Naive B cell (primary cell): ENCODE results near the gene EFNA2. TPM values are rescaled to one million over a fixed set of nuclear protein-coding genes. Genes with fewer than 3 reads are reported as not detected.
"Not testable (repeated sequence)": the region's sequence is repeated elsewhere in the genome, so short reads cannot be mapped to it uniquely, and the experiment has no call there.

ENCODE experiments used
- ATAC-seq, 2 donors: fragments of 150-1000 bp; cut with Tn5 transposase; 2 replicates each; pipeline ENCODE4 v1.10.0; 2021; ENCODE audit warnings: low read depth in 2 of 2, mild to moderate bottlenecking in 2 of 2, moderate library complexity in 2 of 2
- DNase-seq: peaks from one replicate; pipeline ENCODE4 v3.0.0; 2022
- H3K27ac Mint-ChIP-seq, 6 donors: one replicate each; pipeline ENCODE4 v1.8.0; 2020 to 2022; ENCODE audit warnings: mild to moderate bottlenecking in 6 of 6, mixed read lengths in 6 of 6, moderate library complexity in 5 of 6, inconsistent platforms in 2 of 6
- H3K27me3 Mint-ChIP-seq, 3 donors: one replicate each; pipeline ENCODE4 v1.8.0; 2021 to 2022; ENCODE audit warnings: mixed read lengths in 3 of 3, mild to moderate bottlenecking in 1 of 3
- H3K36me3 Mint-ChIP-seq, 2 donors: one replicate each; pipeline ENCODE4 v1.8.0; 2020 to 2022; ENCODE audit warnings: mixed read lengths in 2 of 2, inconsistent platforms in 1 of 2, mild to moderate bottlenecking in 1 of 2
- H3K4me1 Mint-ChIP-seq, 3 donors: one replicate each; pipeline ENCODE4 v1.8.0; 2020 to 2022; ENCODE audit warnings: mixed read lengths in 3 of 3, inconsistent platforms in 1 of 3, mild to moderate bottlenecking in 1 of 3, moderate library complexity in 1 of 3
- H3K4me3 Mint-ChIP-seq, 8 donors: one replicate each; pipeline ENCODE4 v1.8.0; 2020 to 2022; ENCODE audit warnings: mild to moderate bottlenecking in 8 of 8, mixed read lengths in 8 of 8, moderate library complexity in 8 of 8, inconsistent platforms in 2 of 8
- H3K9me3 Mint-ChIP-seq, 7 donors: one replicate each; pipeline ENCODE4 v1.8.0; 2020 to 2022; ENCODE audit warnings: mixed read lengths in 7 of 7, mild to moderate bottlenecking in 5 of 7, inconsistent platforms in 2 of 7, moderate library complexity in 1 of 7
- polyA plus RNA-seq, 6 donors: library from polyadenylated mRNA; unstranded; fragments of 300-500 nt; fragmentation: Illumina TruSeq; gene quantifications; one replicate each; pipeline ENCODE4 v1.2.3, GENCODE V29; 2021; ENCODE audit warnings: low read depth in 6 of 6

The EFNA2 gene
- polyA plus RNA-seq, 6 donors from 2014 or later, result not detected

GRCh38 chr19:1300744-1301490 lies 15.2 kb downstream of the EFNA2 start:
- H3K36me3 Mint-ChIP-seq, result no peaks in the 10 kb centered on the region
- no peak overlapping the region for H3K27ac Mint-ChIP-seq
- H3K4me3 Mint-ChIP-seq, result no peak overlapping the region
- no peak for DNase-seq
- no peak for ATAC-seq
- no peaks in the 10 kb centered on the region for H3K9me3 Mint-ChIP-seq
- peaks cover 6 to 13% (median 9%) of the 10 kb centered on the region in 3 donors for H3K4me1 Mint-ChIP-seq
- H3K27me3 Mint-ChIP-seq, result peaks cover 0 to 12% (median 0%) of the 10 kb centered on the region in 3 donors

DNA sequence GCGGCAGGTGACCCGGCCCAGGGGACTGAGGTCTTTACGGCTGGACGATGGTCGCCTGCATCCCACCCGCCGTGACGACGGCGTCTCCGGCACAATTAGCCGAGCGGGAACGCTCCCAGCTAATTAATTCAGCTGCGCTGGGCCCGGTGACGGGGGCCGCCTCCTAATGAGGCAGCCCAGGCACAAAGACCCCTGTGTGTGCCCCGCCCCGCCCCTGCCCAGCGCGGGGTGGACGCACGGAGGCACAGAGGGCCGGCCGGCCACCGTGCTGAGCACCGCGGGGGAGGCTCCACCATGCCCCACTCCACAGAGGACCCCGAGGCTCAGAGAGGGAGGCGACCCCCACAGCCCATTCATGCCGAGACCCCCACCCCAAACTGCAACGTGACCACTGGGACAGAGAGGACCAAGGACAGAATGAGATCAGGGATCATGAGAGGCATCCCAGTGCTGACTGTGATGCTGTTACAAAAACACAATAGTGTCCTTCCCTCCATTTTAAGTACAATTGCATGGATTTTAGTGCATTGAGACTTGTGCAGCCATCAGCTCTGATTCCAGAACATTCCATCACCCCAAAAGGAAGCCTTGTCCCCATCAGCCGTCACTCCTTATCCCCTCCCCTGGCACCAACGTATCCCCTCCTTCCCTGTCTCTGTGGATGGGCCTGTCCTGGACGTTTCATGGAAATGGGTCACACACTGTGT lies 17.0 kb downstream of the EFNA2 start:
- ATAC-seq (no peak), DNase-seq (no peak)
- Mint-ChIP-seq H3K36me3 (no peaks in the 10 kb centered on the region), H3K27ac (no peak overlapping the region), H3K4me1 (peaks cover 6 to 13% (median 9%) of the 10 kb centered on the region in 3 donors), H3K9me3 (no peaks in the 10 kb centered on the region), H3K4me3 (no peak overlapping the region), H3K27me3 (peaks cover 0 to 8% (median 0%) of the 10 kb centered on the region in 3 donors)

DNA sequence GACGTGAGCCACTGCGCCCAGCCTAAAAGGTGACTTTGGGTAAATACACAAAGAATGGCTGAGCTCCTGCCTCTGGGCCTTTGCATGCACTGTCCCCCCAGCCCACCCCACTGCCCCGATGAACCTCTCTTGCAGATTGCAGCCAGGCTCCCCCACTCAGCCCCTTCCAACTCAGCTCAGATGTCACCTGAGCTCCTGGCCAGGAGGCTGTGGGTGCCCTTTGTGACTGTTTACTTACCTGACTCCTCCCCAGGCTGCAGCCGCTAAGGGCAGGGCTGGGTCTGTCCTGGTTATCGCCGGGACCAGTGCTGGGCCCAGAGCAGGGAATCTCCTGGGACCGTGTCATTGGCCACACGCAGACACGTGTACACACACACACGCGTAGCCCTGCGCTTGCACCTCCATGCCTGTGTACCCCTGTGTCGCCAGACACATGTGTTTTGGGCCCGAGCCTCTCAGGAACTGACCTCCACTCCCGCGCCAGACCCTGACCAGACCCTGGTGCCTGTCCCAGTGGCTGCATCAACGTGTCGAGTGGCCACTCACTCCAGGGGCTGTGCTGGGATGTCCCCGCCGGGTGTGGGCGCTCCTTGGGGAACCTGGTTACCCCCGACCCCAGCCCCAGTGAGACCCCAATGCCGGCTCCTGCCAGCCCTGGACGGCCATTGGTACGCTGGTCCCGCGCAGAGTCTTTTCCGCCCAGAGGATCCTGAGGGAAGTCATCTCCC lies 18.7 kb downstream of the EFNA2 start:
- ATAC-seq, result no peak

GRCh38 chr19:1305354-1305753 lies 19.7 kb downstream of the EFNA2 start:
- ATAC-seq, H3K9me3 Mint-ChIP-seq, H3K27me3 Mint-ChIP-seq: not testable (repeated sequence)

More for the DNA sequence above, 18.7 kb downstream of the EFNA2 start:
- H3K4me1 Mint-ChIP-seq, result peaks cover 6 to 13% (median 9%) of the 10 kb centered on the region in 3 donors
- no peaks in the 10 kb centered on the region for H3K9me3 Mint-ChIP-seq
- H3K27me3 Mint-ChIP-seq, result no peaks in the 10 kb centered on the region
- no peak for DNase-seq
- H3K4me3 Mint-ChIP-seq, result peak overlapping the region in 1 of 8 donors; percentile 29
- no peaks in the 10 kb centered on the region for H3K36me3 Mint-ChIP-seq
- H3K27ac Mint-ChIP-seq, result no peak overlapping the region

DNA sequence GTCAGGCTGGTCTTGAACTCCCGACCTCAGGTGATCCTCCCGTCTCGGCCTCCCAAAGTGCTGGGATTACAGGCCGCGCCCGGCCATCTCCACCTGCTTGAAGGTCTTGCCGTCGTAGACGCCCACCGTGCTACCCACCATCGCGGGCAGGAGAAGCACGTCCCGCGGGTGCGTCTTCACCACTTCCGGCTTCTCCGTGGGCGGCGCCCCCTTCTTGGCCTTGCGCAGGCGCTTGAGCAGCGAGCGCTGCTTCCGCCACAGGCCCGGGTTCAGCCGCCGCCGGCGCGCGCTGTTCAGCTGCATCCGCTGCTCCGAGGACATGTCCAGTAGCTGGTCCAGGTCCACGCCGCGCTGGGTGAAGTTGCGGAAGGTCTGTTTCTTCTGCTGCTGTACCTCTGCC lies 21.6 kb downstream of the EFNA2 start:
- ATAC-seq (no peak), DNase-seq (no peak)
- peak overlapping the region in 1 of 8 donors; percentile 15 for H3K4me3 Mint-ChIP-seq
- no peaks in the 10 kb centered on the region for H3K27me3 Mint-ChIP-seq
- H3K9me3 Mint-ChIP-seq, result no peaks in the 10 kb centered on the region
- H3K27ac Mint-ChIP-seq, result no peak overlapping the region
- peaks cover 6 to 13% (median 9%) of the 10 kb centered on the region in 3 donors for H3K4me1 Mint-ChIP-seq
- no peaks in the 10 kb centered on the region for H3K36me3 Mint-ChIP-seq

More at GRCh38 chr19:1305354-1305753, 19.7 kb downstream of the EFNA2 start:
- H3K4me3 Mint-ChIP-seq, DNase-seq, H3K36me3 Mint-ChIP-seq: not testable (repeated sequence)
- H3K27ac Mint-ChIP-seq, result peak overlapping the region in 1 of 6 donors; percentile 49
- H3K4me1 Mint-ChIP-seq, result peaks cover 6 to 13% (median 9%) of the 10 kb centered on the region in 3 donors

- Mint-ChIP-seq H3K27ac (no peak overlapping the region), H3K36me3 (no peaks in the 10 kb centered on the region), H3K9me3 (no peaks in the 10 kb centered on the region), H3K27me3 (no peaks in the 10 kb centered on the region), H3K4me1 (peaks cover 6 to 13% (median 9%) of the 10 kb centered on the region in 3 donors), H3K4me3 (no peak overlapping the region)
- DNase-seq, result no peak
- no peak for ATAC-seq
These were observed 22.2 kb downstream of the EFNA2 start for GRCh38 chr19:1307755-1308303.

- Mint-ChIP-seq H3K27me3 (peaks cover 0 to 3% (median 2%) of the 10 kb centered on the region in 3 donors), H3K4me3 (no peak overlapping the region)
- DNase-seq, result no peak
These were observed 23.0 kb downstream of the EFNA2 start for GRCh38 chr19:1308718-1309117.

DNA sequence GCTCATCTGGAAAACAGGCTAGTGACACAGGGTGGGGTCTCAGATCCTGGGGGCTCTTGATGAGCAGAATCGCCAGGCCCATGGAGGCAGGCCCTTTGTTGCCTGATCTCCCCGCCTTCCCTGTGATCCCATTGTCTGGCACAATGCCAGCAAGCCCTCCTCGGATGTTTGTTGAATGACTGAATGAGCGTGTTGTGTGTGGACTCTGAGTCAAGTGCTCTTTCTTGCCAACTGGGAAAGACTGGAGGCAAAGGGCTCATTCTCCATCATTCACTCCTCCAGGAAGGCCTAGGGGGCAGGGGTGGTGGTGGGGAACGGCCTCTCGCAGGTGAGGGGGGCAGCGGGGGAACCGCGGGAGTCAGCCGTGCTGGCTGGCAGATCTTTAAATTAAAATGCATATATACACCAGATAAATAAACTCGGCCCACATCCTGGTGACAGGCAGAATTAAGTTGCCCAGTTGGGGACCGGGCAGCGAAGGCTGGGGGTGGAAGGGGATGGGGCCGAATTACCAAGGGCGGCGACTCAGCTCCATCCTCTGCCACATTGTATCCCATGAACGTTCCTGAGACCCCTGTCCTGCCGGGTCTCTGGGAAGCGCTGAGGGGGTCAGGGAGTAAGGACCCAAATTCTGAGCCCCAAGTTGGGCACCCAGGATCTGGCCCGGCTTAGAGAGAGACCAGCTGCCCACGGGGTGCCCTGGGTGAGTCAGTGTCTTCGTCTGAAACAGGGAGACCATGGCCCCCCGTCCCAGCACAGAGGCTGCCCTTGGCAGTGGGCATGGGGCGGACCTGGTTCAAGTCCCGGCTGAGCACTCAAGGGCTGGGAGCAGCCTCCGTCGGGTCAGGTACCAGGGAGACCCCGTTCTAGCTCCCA lies 24.5 kb downstream of the EFNA2 start:
- Mint-ChIP-seq H3K4me3 (no peak overlapping the region), H3K27ac (no peak overlapping the region), H3K36me3 (no peaks in the 10 kb centered on the region), H3K4me1 (no peaks in the 10 kb centered on the region), H3K9me3 (no peaks in the 10 kb centered on the region), H3K27me3 (peaks cover 0 to 9% (median 4%) of the 10 kb centered on the region in 3 donors)
- DNase-seq (no peak), ATAC-seq (no peak)

More at GRCh38 chr19:1308718-1309117, 23.0 kb downstream of the EFNA2 start:
- ATAC-seq, result no peak
- Mint-ChIP-seq H3K27ac (no peak overlapping the region), H3K4me1 (peaks cover 0 to 7% (median 4%) of the 10 kb centered on the region in 3 donors), H3K9me3 (no peaks in the 10 kb centered on the region), H3K36me3 (no peaks in the 10 kb centered on the region)

- H3K27ac Mint-ChIP-seq, result no peak overlapping the region
- no peak for DNase-seq
- no peaks in the 10 kb centered on the region for H3K36me3 Mint-ChIP-seq
- no peak for ATAC-seq
- H3K4me3 Mint-ChIP-seq, result no peak overlapping the region
- H3K4me1 Mint-ChIP-seq, result no peaks in the 10 kb centered on the region
- H3K9me3 Mint-ChIP-seq, result no peaks in the 10 kb centered on the region
- peaks cover 0 to 9% (median 4%) of the 10 kb centered on the region in 3 donors for H3K27me3 Mint-ChIP-seq
These were observed 25.1 kb downstream of the EFNA2 start for GRCh38 chr19:1310853-1311180.

DNA sequence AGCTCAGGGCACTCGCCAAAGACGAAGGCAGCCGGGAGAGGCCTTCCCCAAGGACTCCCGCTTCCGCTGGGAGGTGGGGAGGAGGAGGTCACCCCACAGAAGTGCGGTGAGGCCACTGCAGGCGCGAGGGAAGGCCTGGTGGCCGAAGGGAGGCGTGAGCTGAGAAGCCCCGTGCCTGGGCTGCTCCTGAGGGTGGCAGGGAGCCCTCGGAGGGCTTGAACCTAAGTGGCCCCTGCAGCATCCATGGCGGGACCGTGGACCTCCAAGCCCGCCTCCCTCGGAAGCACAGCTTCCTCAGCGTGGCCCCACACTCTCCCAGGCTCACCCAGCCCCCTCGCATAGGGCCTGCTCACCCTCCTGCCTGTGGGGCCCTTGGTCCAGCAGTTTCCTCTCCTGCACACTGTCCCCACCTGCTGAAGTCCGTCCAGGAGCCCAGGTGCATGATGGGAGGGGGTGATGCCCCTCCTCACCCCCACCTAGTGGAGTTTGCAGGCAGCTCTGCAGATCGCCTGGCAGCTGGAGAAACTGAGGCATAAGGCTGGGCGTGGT lies 25.9 kb downstream of the EFNA2 start:
- Mint-ChIP-seq H3K9me3 (no peaks in the 10 kb centered on the region), H3K27ac (no peak overlapping the region), H3K4me1 (peaks cover 0 to 4% (median 0%) of the 10 kb centered on the region in 3 donors), H3K27me3 (peaks cover 0 to 9% (median 4%) of the 10 kb centered on the region in 3 donors), H3K4me3 (no peak overlapping the region), H3K36me3 (no peaks in the 10 kb centered on the region)
- ATAC-seq, result no peak
- no peak for DNase-seq

DNA sequence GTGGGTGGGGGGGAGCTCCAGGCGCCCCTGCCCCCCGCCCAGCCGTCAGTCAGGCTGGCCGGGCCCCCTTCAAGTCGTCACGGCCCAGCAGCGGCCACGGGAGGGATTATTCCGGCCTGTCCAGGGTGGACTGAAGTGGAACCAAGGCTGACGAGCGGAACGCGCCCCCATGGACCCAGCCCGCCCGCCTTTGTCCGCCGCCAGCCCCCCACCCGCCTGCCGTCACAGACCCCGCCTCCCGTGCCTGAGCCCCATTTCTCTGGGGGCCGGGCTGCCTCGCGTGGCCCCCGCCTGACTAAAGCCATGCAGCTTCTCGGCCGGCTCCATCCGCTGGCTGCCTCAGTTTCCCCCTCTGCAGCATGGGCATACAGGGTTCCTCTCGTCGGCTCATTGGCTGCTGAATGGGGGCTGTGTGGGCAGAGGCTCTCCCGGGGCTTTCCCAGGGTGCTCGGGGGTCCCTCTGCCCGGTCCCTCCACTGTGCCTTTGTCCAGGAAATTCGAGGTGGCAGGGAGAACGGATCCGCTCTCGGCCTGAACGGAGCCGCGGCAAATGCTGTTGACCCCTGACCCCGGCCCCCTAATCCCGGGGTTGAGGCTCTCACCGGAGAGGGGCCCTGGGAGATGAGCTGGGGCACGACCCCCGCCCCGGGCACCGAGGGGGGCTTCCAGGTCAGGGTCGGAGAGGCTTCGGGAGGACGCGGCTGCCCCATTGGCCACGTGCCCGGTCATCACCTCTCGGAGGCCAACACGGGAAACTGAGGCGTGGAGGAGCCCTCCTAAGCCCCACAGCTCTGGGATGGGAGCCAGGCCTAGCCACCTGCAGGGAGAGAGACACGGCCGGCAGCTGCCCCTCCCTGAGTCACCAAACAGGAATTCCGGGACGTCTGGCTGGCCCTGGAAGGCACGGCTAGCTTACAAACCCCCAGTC lies 27.4 kb downstream of the EFNA2 start:
- Mint-ChIP-seq H3K9me3 (no peaks in the 10 kb centered on the region), H3K4me1 (peaks cover 0 to 4% (median 0%) of the 10 kb centered on the region in 3 donors), H3K4me3 (no peak overlapping the region), H3K36me3 (no peaks in the 10 kb centered on the region), H3K27ac (no peak overlapping the region), H3K27me3 (peaks cover 11 to 23% (median 12%) of the 10 kb centered on the region in 3 donors)
- no peak for DNase-seq
- no peak for ATAC-seq
